Smooth muscle cell of the umbilical artery (primary cell): ENCODE data around the gene ERFL. TPM values are rescaled to one million over a fixed set of nuclear protein-coding genes. Genes with fewer than 3 reads are reported as not detected.

ENCODE experiments used
- total RNA-seq: library from RNA; depleted of rRNA; stranded (reverse); fragments of >200 nt; gene quantifications from 2 replicates; pipeline ENCODE4 v1.2.3, GENCODE V29; 2014

The ERFL gene
- total RNA-seq = 0.09 TPM in 1 of 2 replicates, not detected in the other

DNA sequence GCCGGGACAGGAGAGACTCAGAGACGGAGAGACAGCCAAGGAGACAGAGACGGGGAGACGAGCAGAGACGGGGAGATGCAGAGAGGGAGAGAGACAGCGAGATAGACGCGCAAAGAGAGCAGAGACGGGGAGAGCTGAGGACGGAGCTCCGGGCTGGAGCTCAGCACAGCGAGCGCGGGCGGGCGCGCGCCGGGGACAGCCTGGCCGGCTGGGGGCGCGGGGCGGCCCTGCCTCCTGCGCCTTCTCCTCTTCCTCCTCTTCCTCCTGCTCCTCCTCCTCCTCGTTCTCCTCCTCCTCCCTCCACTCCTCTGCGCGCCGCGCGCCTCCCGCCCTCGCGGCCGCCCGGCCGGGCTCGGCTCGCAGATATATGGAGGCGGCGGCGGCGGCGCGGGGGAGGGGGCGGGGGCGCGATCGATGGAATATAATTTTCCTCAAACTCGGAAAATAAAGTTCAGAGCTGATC, at the start of gene ERFL:
TSS of gene ERFL (minus strand) at position 229 of the 463 bp plus-strand sequence. CDS start 15,530 bp downstream, outside the sequence.

DNA sequence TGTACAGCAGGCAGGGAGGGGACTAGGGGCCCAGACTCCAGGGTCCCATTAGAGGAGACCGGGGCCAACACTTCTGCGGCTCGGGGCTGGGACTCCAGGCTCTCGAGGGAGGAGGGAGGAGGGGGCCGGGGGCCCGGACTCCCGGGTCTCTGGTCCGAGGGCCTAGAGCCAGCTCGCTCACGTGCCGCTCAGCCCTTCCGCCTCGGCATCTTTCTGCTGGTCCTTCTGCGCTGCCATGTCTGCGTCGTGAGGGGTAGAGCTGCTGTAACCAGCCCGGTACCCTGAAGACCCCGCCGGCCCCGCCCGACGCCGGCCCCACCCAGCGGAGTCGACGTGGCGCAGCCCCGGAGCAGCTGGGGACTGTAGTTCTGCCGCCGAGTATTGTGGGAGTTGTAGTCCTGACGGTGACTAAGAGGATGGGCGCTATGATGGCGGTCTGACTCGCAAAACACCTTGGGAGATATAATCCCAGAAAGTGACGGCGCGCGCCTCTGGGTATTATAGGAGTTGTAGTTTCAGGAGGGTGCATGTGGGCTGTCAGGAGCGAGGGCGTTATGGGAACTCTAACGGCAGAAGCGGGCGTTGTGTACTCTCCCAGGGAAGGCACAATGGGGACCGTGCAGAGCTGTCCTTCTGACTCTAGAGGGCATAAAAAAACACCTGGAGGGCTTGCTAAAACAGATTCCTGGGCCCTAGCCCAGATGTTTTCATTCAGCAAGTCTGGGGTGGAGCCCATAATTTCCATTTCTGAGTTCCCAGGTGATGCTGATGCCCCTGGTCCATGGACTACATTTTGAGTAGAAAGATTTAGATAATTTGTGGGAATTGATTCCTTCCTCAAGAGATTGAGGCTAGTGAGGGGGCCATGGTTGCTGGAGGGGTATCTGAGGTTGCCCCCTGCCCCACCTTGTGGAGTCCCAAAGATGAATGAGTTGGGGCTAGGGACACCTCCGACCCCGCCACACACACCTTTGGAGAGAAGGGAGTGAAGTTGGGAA, 31.1 kb upstream of the ERFL start, which contains the start of gene RABAC1:
TSS of gene RABAC1 (minus strand) at position 266 of the 998 bp plus-strand sequence. CDS start at position 237, 29 bp downstream.

DNA sequence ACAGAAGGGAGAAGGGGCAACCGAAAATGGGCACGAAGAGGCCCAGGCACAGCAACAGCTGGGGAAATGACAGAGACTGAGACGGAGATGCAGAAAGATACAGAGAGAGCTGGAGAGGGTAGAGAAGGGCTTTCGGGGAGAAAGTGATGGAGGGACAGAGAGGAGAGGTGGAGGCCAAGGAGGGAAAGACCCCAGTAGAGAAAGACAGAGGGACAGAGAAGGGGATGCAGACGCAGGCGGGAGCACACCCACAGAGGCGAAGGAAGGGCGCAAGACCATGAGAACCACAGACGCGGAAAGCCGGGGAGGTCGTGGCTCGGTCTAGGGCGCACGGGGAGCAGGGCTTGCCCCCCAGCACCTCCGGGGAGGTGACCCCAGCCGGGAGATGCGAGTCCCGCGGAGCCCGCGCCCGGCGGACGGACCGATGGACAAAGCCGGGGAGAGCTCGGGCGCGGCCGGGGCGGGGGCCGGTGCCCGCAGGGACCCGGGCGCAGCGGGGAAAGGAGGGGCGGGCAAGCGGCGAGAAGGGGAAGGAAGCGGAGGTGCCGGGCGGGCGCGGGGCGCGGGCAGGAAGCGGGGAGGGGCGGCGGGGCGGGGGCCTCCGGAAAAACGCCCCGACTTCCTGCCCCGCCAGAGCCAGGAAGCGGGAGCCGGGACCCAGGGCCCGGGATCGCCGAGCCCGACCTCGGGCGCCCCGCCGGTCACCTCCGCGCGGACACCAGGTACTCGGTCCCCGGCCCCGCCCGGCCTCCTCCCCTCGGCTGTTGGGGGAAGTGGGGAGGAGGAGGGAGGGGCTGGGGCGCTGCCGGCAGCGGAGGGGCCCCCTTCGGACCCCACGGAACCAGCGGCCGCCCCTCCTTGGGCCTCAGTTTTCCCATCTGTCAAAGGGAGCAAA, 45.4 kb downstream of the ERFL start, which contains the start of gene ARHGEF1:
TSS of gene ARHGEF1 (plus strand) at position 617 of the 895 bp plus-strand sequence. CDS start 4,899 bp downstream, outside the sequence.

DNA sequence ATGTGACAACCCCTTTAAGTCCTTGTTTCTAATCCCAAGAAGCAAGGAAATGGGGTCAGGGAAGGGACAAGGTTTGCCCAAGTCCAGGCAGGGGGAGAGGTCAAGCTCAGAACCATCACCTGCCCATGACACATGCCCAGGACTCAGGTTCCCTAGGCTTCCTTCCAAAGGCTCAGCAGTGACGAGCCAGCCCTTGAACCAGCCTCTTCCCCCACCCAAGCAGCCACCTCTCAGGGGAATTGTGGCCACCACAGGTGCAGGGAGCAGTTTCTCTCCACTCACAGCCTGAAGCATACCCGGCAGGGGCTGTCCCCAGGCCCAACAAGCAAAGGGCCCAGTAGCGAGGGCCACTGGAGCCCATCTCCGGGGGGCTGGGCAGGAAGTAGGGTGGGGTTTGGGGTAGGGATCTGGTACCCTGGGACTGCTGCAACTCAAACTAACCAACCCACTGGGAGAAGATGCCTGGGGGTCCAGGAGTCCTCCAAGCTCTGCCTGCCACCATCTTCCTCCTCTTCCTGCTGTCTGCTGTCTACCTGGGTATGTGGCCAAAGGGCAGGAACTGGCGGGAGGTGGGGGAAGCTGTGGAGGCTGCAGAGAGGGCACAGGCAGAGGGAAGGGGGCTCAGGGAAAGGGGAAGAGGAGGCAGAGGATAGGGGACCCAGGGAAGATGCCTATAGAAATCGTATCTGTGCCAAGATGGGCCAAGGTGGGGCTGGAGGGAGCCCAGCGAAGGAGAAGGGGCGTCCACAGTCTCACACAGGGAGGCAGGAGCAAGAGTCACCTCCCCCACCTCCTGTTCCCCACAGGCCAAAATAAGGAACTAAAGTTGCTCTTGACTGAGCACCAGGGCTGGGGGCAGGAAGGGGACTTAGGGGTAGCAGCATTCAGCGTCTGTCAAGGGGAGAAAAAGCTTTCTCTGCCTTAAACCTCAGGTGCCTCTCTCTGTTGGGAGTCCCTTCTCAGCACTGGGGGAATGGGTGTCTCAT, 51.1 kb downstream of the ERFL start, which contains the start of gene CD79A:
TSS of gene CD79A (plus strand) at position 433 of the 986 bp plus-strand sequence. CDS start at position 459, 26 bp downstream.

DNA sequence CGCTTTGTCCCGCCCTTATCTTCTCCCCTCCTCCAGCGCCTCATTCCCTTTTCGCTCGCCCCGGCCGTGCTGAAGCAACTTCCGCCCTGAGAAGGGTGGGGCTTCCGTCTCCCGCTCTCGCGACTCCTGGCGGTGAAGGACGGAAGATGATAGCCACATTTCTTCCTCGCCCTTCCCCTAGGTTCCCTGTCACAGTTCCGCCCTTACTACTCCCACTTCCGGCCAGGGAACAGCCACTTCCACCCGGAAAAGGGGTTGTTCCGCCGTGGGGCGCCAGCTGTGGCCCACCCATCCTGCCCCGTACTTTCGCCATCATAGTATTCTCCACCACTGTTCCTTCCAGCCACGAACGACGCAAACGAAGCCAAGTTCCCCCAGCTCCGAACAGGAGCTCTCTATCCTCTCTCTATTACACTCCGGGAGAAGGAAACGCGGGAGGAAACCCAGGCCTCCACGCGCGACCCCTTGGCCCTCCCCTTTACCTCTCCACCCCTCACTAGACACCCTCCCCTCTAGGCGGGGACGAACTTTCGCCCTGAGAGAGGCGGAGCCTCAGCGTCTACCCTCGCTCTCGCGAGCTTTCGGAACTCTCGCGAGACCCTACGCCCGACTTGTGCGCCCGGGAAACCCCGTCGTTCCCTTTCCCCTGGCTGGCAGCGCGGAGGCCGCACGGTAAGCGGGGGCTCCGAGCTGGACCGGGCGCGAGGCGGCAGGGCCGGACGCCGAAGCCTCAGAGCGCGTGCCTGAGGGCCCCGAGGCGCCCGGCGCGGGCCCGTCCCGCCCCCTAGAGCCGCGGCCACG, 68.4 kb downstream of the ERFL start, which contains the start of gene RPS19:
TSS of gene RPS19 (plus strand) at position 638 of the 801 bp plus-strand sequence. CDS start 520 bp downstream, outside the sequence.

Other genes starting within 250 kb of the ERFL start
- gene CEACAM7, start 240.2 kb downstream of the ERFL start, total RNA-seq = not detected in 2 replicates
- not detected in 2 replicates for gene CEACAM5, start 219.8 kb downstream of the ERFL start, total RNA-seq
- gene CEACAM6, start 172.9 kb downstream of the ERFL start, total RNA-seq = not detected in 2 replicates
- gene CEACAM3, start 131.9 kb downstream of the ERFL start, total RNA-seq = not detected in 2 replicates
- not detected in 2 replicates for gene LYPD4, start 83.8 kb downstream of the ERFL start, total RNA-seq
- not detected in 2 replicates for gene DMRTC2, start 83.4 kb downstream of the ERFL start, total RNA-seq
- gene RPS19, start 68.2 kb downstream of the ERFL start, total RNA-seq = 936 and 1,351 TPM in 2 replicates
- under 0.01 and 0.09 TPM in 2 replicates for gene CD79A, start 51.2 kb downstream of the ERFL start, total RNA-seq
- gene ARHGEF1, start 45.3 kb downstream of the ERFL start, total RNA-seq = 22.3 and 50.6 TPM in 2 replicates
- gene RABAC1, start 30.9 kb upstream of the ERFL start, total RNA-seq = 104 and 197 TPM in 2 replicates
- under 0.01 and 0.14 TPM in 2 replicates for gene ATP1A3, start 65.8 kb upstream of the ERFL start, total RNA-seq
- under 0.01 and 0.09 TPM in 2 replicates for gene GRIK5, start 141.8 kb upstream of the ERFL start, total RNA-seq
- gene ZNF574, start 147.7 kb upstream of the ERFL start, total RNA-seq = 9.5 and 14.3 TPM in 2 replicates
- gene POU2F2, start 204.0 kb upstream of the ERFL start, total RNA-seq = 1.5 and 11.8 TPM in 2 replicates